ENCODE data around the gene ZFHX2. TPM values are rescaled to one million over a fixed set of nuclear protein-coding genes. Genes with fewer than 3 reads are reported as not detected.

Gene ZFHX2
- total RNA-seq, 1 donor from 2014 or later: 0.74 TPM

GRCh38 chr14:23536494-23536893, 15.1 kb downstream of the ZFHX2 start:
- TF ChIP-seq CTCF (IDR thresholded peaks at IDR 0.05) (no peak), POLR2AphosphoS5 (IDR thresholded peaks at IDR 0.05; ENCODE audit: insufficient read depth in 1 of 2, low read depth in 1 of 2) (no peak), POLR2A (IDR thresholded peaks at IDR 0.05) (no peak)
- no peaks in the 10 kb centered on the region for H3K36me3 ChIP-seq
- intact Hi-C loops (cut with DNase I): no loop called here
- no peaks in the 10 kb centered on the region for H3K4me1 ChIP-seq
- no peak overlapping the region for H3K4me3 ChIP-seq
- no peak for DNase-seq (ENCODE audit: extremely low spot score in 2 of 2)
- no peaks in the 10 kb centered on the region for H3K9me3 ChIP-seq
- H3K27me3 ChIP-seq: no peaks in the 10 kb centered on the region
- H3K27ac ChIP-seq: no peak overlapping the region

DNA sequence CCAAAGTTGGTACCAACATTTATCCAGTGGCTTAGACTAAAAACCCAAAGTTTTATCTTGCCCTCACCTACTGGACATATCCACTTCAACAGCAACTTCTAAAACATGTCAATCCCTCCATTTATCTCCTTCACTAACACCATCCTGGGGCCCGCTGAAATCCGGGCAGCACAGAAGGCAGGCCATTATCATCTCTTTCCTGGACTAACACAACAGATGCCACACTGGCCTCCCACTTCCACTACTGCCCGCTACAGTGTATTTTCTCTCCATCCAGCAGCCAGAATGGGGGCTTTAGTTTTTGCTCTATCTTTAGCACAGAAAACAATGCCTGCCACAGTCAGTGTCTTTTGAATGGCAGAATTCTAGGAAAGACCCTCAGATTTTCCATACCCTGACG, 15.6 kb downstream of the ZFHX2 start:
- Histone ChIP-seq H3K9me3 (no peaks in the 10 kb centered on the region), H3K27me3 (no peaks in the 10 kb centered on the region), H3K27ac (no peak overlapping the region), H3K4me1 (no peaks in the 10 kb centered on the region), H3K36me3 (no peaks in the 10 kb centered on the region), H3K4me3 (no peak overlapping the region)
- no peak for DNase-seq (ENCODE audit: extremely low spot score in 2 of 2)
- TF ChIP-seq POLR2AphosphoS5 (IDR thresholded peaks at IDR 0.05; ENCODE audit: insufficient read depth in 1 of 2, low read depth in 1 of 2) (no peak), CTCF (IDR thresholded peaks at IDR 0.05) (no peak), POLR2A (IDR thresholded peaks at IDR 0.05) (no peak)
- intact Hi-C loops (cut with DNase I): no loop called here

GRCh38 chr14:23533652-23534435, 17.7 kb downstream of the ZFHX2 start:
- no peaks in the 10 kb centered on the region for H3K36me3 ChIP-seq
- H3K4me3 ChIP-seq: no peak overlapping the region
- no peaks in the 10 kb centered on the region for H3K27me3 ChIP-seq
- TF ChIP-seq POLR2AphosphoS5 (IDR thresholded peaks at IDR 0.05; ENCODE audit: insufficient read depth in 1 of 2, low read depth in 1 of 2) (no peak), CTCF (IDR thresholded peaks at IDR 0.05) (no peak), POLR2A (IDR thresholded peaks at IDR 0.05) (no peak)
- no peaks in the 10 kb centered on the region for H3K4me1 ChIP-seq
- intact Hi-C loops (cut with DNase I): no loop called here
- H3K27ac ChIP-seq: no peak overlapping the region
- no peak for DNase-seq (ENCODE audit: extremely low spot score in 2 of 2)
- no peaks in the 10 kb centered on the region for H3K9me3 ChIP-seq

DNA sequence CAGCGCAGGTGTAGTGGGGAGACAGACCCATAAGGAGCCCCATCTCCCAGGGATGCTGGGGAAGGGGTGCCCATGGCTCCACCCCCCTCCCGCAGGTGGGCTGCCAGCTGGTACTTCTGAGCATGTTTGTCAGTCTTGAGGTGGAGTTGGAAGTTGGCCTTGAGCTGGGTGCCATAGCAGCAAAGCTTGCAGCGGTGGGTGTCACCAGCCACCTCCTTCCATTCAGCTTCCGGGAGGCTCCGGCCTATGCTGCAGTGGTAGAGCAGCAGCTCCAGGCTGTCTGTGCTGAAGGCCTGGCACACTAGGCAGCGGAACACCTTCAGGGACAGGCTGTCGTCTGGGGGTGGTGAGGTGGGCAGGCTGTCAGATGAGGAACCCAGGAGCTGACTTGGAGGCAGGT, 18.9 kb downstream of the ZFHX2 start:
- no peaks in the 10 kb centered on the region for H3K36me3 ChIP-seq
- no peaks in the 10 kb centered on the region for H3K27me3 ChIP-seq
- TF ChIP-seq CTCF (IDR thresholded peaks at IDR 0.05) (no peak), POLR2AphosphoS5 (IDR thresholded peaks at IDR 0.05; ENCODE audit: insufficient read depth in 1 of 2, low read depth in 1 of 2) (no peak), POLR2A (IDR thresholded peaks at IDR 0.05) (no peak)
- no peak overlapping the region for H3K4me3 ChIP-seq
- no peaks in the 10 kb centered on the region for H3K9me3 ChIP-seq
- H3K4me1 ChIP-seq: no peaks in the 10 kb centered on the region
- intact Hi-C loops (cut with DNase I): no loop called here
- no peak overlapping the region for H3K27ac ChIP-seq
- DNase-seq (ENCODE audit: extremely low spot score in 2 of 2): no peak

DNA sequence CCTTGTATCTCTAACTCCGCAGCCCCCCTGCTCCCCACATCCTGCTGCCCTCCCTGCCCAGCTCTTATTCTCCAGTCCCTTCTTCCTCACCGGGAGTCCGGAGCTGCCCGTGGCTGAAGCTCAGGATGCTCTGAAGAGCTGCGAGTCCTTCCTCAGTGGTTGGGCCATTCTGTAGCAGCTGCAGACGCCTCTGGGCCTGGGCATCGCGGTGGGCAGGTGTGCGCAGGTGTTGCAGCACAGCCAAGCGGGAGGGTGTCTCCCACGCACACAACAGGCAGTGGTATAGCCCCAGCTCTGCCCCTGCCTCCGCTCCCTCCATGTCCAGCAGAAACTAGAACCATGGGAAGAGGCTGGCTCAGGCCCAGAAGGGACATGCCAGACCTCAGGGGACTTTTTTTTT, 20.2 kb downstream of the ZFHX2 start:
- H3K36me3 ChIP-seq: no peaks in the 10 kb centered on the region
- no peaks in the 10 kb centered on the region for H3K9me3 ChIP-seq
- no peak overlapping the region for H3K27ac ChIP-seq
- DNase-seq (ENCODE audit: extremely low spot score in 2 of 2): no peak
- H3K27me3 ChIP-seq: no peaks in the 10 kb centered on the region
- no peaks in the 10 kb centered on the region for H3K4me1 ChIP-seq
- intact Hi-C loops (cut with DNase I): no loop called here
- H3K4me3 ChIP-seq: no peak overlapping the region
- TF ChIP-seq CTCF (IDR thresholded peaks at IDR 0.05): no peak
- TF ChIP-seq POLR2AphosphoS5 (IDR thresholded peaks at IDR 0.05; ENCODE audit: insufficient read depth in 1 of 2, low read depth in 1 of 2): no peak
- no peak for TF ChIP-seq POLR2A (IDR thresholded peaks at IDR 0.05)

Measured in vagina (tissue), 2 donors.